Activated B cell treated with CpG ODN at 0.5 μM for 24 hours (primary cell): ENCODE results near the gene DPH3. TPM values are rescaled to one million over a fixed set of nuclear protein-coding genes. Genes with fewer than 3 reads are reported as not detected.

Source experiments
- ATAC-seq: fragments of 200-7000 bp; cut with Tn5 transposase; one replicate; pipeline ENCODE4 v1.10.0; 2021; ENCODE audit warnings: low read depth, mild to moderate bottlenecking, moderate library complexity
- CTCF ChIA-PET: fragments of 350-600 bp; sonication (Branson Sonifier 250); formaldehyde crosslinking; loops from one replicate; lab custom pipeline; 2021; ENCODE audit warnings: antibody characterized with exemption; lab: Charles Lee
- POLR2A ChIA-PET: fragments of 350-600 bp; sonication (Branson Sonifier 250); formaldehyde crosslinking; loops from one replicate; lab custom pipeline; 2021; ENCODE audit warnings: antibody characterized with exemption; lab: Charles Lee
- DNase-seq: peaks from one replicate; pipeline ENCODE4 v3.0.0; 2022
- H3K27ac Mint-ChIP-seq: one replicate; pipeline ENCODE4 v1.8.0; 2020; ENCODE audit warnings: mixed read lengths
- H3K27me3 Mint-ChIP-seq: one replicate; pipeline ENCODE4 v1.8.0; 2021; ENCODE audit warnings: mixed read lengths
- H3K36me3 Mint-ChIP-seq: one replicate; pipeline ENCODE4 v1.8.0; 2021; ENCODE audit warnings: low read depth, mixed read lengths
- H3K4me1 Mint-ChIP-seq: one replicate; pipeline ENCODE4 v1.8.0; 2021; ENCODE audit warnings: mixed read lengths
- H3K4me3 Mint-ChIP-seq: one replicate; pipeline ENCODE4 v1.8.0; 2020; ENCODE audit warnings: mild to moderate bottlenecking, mixed read lengths
- H3K9me3 Mint-ChIP-seq: one replicate; pipeline ENCODE4 v1.8.0; 2020; ENCODE audit warnings: mixed read lengths
- intact Hi-C: fragments of 100-400 bp; cut with micrococcal nuclease; formaldehyde crosslinking; loops from one replicate; pipeline ENCODE4 v1.15.1; 2024
- total RNA-seq: library from RNA; stranded (reverse); gene quantifications from 2 replicates; pipeline ENCODE4 v1.2.3, GENCODE V29; 2022
- TF ChIP-seq, protein P1 (sequence below): fragments of 200-600 bp; IDR thresholded peaks from one replicate; pipeline ENCODE4 v1.8.0; 2022; ENCODE audit warnings: antibody characterized with exemption, mild to moderate bottlenecking

Gene DPH3
- total RNA-seq, 1 donor from 2014 or later = 13.4 TPM

DNA sequence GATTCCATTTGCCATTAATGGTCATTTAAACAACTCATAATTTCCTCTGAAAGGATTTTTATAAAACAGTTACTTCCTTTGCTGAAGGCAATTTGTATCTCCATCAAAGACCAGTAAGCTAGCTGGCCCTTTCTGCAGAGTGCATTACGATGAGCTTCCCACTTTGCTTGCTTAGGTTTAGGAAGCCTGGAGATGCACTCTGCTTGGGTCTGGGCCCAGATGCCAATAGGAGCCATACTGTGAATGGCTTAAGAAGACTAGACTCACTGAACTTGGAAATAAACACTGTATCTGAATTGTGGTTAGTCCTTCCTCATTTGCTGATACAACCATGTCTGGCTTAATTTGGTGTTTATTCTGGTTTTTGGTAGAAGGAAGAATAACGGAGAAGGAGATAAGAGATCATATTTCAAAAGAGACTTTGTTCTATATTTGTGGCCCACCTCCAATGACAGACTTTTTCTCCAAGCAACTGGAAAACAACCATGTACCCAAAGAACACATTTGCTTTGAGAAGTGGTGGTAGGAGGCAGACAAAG lies 38.4 kb upstream of the DPH3 start:
- POLR2A ChIA-PET = no interaction called here
- Mint-ChIP-seq H3K4me1 (peaks cover 40% of the 10 kb centered on the region), H3K27ac (peak overlapping the region; percentile 53), H3K27me3 (no peaks in the 10 kb centered on the region), H3K4me3 (no peak overlapping the region), H3K9me3 (no peaks in the 10 kb centered on the region), H3K36me3 (peaks cover 63% of the 10 kb centered on the region)
- TF ChIP-seq, protein P1, sequence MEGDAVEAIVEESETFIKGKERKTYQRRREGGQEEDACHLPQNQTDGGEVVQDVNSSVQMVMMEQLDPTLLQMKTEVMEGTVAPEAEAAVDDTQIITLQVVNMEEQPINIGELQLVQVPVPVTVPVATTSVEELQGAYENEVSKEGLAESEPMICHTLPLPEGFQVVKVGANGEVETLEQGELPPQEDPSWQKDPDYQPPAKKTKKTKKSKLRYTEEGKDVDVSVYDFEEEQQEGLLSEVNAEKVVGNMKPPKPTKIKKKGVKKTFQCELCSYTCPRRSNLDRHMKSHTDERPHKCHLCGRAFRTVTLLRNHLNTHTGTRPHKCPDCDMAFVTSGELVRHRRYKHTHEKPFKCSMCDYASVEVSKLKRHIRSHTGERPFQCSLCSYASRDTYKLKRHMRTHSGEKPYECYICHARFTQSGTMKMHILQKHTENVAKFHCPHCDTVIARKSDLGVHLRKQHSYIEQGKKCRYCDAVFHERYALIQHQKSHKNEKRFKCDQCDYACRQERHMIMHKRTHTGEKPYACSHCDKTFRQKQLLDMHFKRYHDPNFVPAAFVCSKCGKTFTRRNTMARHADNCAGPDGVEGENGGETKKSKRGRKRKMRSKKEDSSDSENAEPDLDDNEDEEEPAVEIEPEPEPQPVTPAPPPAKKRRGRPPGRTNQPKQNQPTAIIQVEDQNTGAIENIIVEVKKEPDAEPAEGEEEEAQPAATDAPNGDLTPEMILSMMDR = no peak
- no peak for ATAC-seq
- DNase-seq = no peak
- intact Hi-C loops = no loop called here
- CTCF ChIA-PET = interaction anchor here (1.5 kb wide), 1 partner anchor 13 kb away, joined by 4 read pairs; no protein-coding TSS in a partner anchor

DNA sequence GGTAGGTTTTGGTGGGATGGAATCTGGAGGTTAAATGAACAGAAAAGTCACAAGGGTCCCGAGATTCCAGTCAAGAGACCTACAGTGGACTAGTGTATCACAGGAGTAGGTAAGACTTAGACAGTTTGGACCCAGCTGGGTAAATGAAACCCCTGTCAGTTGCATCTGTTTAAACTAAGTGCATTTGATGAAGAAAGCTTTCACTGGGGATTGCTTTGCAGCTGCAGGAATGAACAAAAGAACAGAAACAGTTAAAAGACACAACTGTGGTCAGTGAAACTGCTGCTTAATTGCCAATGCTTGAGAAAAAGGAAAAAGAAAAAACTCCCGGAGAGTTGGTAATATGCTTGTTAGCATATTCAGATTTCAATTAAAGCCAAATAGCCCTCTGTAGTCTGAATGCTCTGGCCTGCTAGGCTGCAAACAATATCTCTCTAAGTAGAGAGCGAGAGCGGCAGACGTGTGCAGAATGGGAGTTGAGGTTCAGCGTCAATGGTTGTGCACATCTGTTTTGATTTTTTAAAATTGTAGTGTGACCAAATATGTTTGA lies 37.4 kb upstream of the DPH3 start:
- no peaks in the 10 kb centered on the region for H3K9me3 Mint-ChIP-seq
- no peak overlapping the region for H3K27ac Mint-ChIP-seq
- TF ChIP-seq, protein P1 = no peak
- no peaks in the 10 kb centered on the region for H3K27me3 Mint-ChIP-seq
- intact Hi-C loops = no loop called here
- peaks cover 63% of the 10 kb centered on the region for H3K36me3 Mint-ChIP-seq
- ChIA-PET CTCF (no interaction called here), POLR2A (no interaction called here)
- H3K4me1 Mint-ChIP-seq = peaks cover 41% of the 10 kb centered on the region
- ATAC-seq = no peak
- no peak for DNase-seq
- H3K4me3 Mint-ChIP-seq = no peak overlapping the region

DNA sequence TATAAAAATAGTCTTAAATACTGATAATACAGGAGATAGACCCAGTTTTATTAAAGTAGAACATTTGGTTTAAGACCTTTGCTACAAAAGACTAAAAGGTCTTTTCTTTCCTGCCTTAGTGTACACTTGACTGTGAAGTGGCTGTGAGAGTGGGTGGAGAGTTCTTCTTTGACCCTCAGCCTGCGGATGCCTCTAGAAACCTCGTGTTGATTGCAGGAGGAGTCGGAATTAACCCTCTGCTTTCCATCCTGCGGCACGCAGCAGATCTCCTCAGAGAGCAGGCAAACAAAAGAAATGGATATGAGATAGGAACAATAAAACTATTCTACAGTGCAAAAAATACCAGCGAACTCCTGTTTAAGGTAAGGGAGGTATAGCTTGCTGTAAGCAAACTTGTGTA lies 36.8 kb upstream of the DPH3 start:
- POLR2A ChIA-PET = interaction anchor here (0.6 to 0.7 kb wide), 2 partner anchors 181 to 1098 kb away, joined by 3 read pairs; no protein-coding TSS in a partner anchor
- Mint-ChIP-seq H3K27me3 (no peaks in the 10 kb centered on the region), H3K36me3 (peaks cover 63% of the 10 kb centered on the region), H3K27ac (no peak overlapping the region), H3K4me3 (peak overlapping the region; percentile 46), H3K9me3 (no peaks in the 10 kb centered on the region), H3K4me1 (peaks cover 41% of the 10 kb centered on the region)
- CTCF ChIA-PET = interaction anchor here (1.0 to 1.7 kb wide), 3 partner anchors 11 to 211 kb away, joined by 3 to 5 read pairs (median 5); no protein-coding TSS in a partner anchor
- DNase-seq (no peak), ATAC-seq (no peak)
- TF ChIP-seq, protein P1 = no peak
- intact Hi-C loops = no loop called here

- H3K4me1 Mint-ChIP-seq = peaks cover 41% of the 10 kb centered on the region
- ChIA-PET POLR2A (interaction anchor here (0.6 to 1.1 kb wide), 5 partner anchors 9 to 1148 kb away, joined by 3 to 4 read pairs (median 3); partner anchors contain the start of genes DPH3 and OXNAD1), CTCF (interaction anchor here (1.0 to 1.7 kb wide), 3 partner anchors 11 to 211 kb away, joined by 3 to 5 read pairs (median 5); no protein-coding TSS in a partner anchor)
- H3K4me3 Mint-ChIP-seq = peak overlapping the region; percentile 35
- TF ChIP-seq, protein P1 = no peak
- intact Hi-C loops = no loop called here
- H3K36me3 Mint-ChIP-seq = peaks cover 65% of the 10 kb centered on the region
- peak; percentile 63 for ATAC-seq
- H3K27me3 Mint-ChIP-seq = no peaks in the 10 kb centered on the region
- peak overlapping the region; percentile 53 for H3K27ac Mint-ChIP-seq
- H3K9me3 Mint-ChIP-seq = no peaks in the 10 kb centered on the region
- no peak for DNase-seq
Observed at GRCh38 chr3:16300881-16301359, 36.2 kb upstream of the DPH3 start.

DNA sequence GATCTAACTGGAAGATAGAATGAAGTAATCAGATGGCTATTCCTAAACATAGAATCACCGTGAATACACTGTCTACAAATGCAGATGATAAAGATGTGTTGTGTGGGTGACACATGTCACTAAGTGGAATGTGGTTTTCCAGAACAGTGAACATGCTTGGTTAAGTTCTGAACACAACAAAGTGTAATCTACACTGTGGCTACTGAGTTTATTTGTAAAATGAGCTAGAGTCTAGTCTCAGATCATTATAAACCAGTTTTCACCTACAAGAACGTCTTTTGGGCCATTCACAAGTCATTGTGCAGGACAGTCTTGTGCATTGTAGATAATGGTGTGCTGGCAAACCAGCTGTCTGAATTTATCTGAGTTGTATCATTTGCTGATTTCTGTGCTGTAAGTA lies 35.6 kb upstream of the DPH3 start:
- intact Hi-C loops = no loop called here
- DNase-seq = no peak
- TF ChIP-seq, protein P1 = no peak
- no peaks in the 10 kb centered on the region for H3K27me3 Mint-ChIP-seq
- ChIA-PET CTCF (interaction anchor here (1.0 to 1.7 kb wide), 3 partner anchors 10 to 212 kb away, joined by 3 to 5 read pairs (median 5); no protein-coding TSS in a partner anchor), POLR2A (interaction anchor here (1.0 to 1.1 kb wide), 3 partner anchors 8 to 211 kb away, joined by 3 to 4 read pairs (median 3); partner anchors contain the start of genes DPH3 and OXNAD1)
- peaks cover 47% of the 10 kb centered on the region for H3K4me1 Mint-ChIP-seq
- H3K4me3 Mint-ChIP-seq = no peak overlapping the region
- peak; percentile 51 for ATAC-seq
- no peaks in the 10 kb centered on the region for H3K9me3 Mint-ChIP-seq
- no peak overlapping the region for H3K27ac Mint-ChIP-seq
- peaks cover 71% of the 10 kb centered on the region for H3K36me3 Mint-ChIP-seq
